ENCODE results near the gene TNFRSF14. TPM values are rescaled to one million over a fixed set of nuclear protein-coding genes. Genes with fewer than 3 reads are reported as not detected.

Gene TNFRSF14
- total and polyA plus RNA-seq, 2 donors (not counting 1 experiment from before 2014, with no cell fraction given), result 239 to 427 TPM

- TF ChIP-seq EZH2 (IDR thresholded peaks at IDR 0.05; ENCODE audit: borderline replicate concordance, insufficient read depth, low read depth, low read length, poor library complexity, severe bottlenecking) (no peak), CTCF (IDR thresholded peaks at IDR 0.05) (no peak)
- H3K27ac ChIP-seq (ENCODE audit: low read length in 2 of 2), result no peak overlapping the region
- no peak overlapping the region for H2AFZ ChIP-seq (ENCODE audit: insufficient read depth, low read depth, low read length, poor library complexity, severe bottlenecking)
- no peaks in the 10 kb centered on the region for H3K4me1 ChIP-seq (ENCODE audit: control insufficient read depth in 2 of 2, insufficient read depth in 2 of 2, low read length in 2 of 2)
- no peak overlapping the region for H3K4me3 ChIP-seq (ENCODE audit: control extremely low read depth in 1 of 5, extremely low read depth in 1 of 5, insufficient read depth in 1 of 5, low read depth in 2 of 5, low read length in 4 of 5)
- H3K4me3 Mint-ChIP-seq, result no peak overlapping the region
- intact Hi-C loops (cut with micrococcal nuclease), result no loop called here
- POLR2A ChIA-PET, result no interaction called here
- CTCF ChIA-PET, result interaction anchor here (0.6 kb wide), 1 partner anchor 819 kb away, joined by 4 read pairs; no protein-coding TSS in a partner anchor
- peaks cover 14% of the 10 kb centered on the region for H3K27me3 Mint-ChIP-seq
- no peaks in the 10 kb centered on the region for H3K4me1 Mint-ChIP-seq
- no peaks in the 10 kb centered on the region for H4K20me1 ChIP-seq (ENCODE audit: control insufficient read depth, insufficient read depth, low read length, poor library complexity, severe bottlenecking)
- no peaks in the 10 kb centered on the region for H3K36me3 ChIP-seq (replicated peaks in 1 of 2; ENCODE audit: control extremely low read depth in 1 of 2, control insufficient read depth in 1 of 2, extremely low read depth in 1 of 2, insufficient read depth in 2 of 2, low read length in 1 of 2)
- H3K9me3 ChIP-seq (ENCODE audit: control extremely low read depth in 1 of 3, control insufficient read depth in 2 of 3, insufficient read depth in 1 of 3, low read length in 2 of 3), result no peaks in the 10 kb centered on the region
- no peak overlapping the region for H3K27ac Mint-ChIP-seq
- H3K27me3 ChIP-seq (replicated peaks in 1 of 4; ENCODE audit: control extremely low read depth in 1 of 4, control insufficient read depth in 3 of 4, insufficient read depth in 4 of 4, low read length in 3 of 4), result peaks cover 0 to 7% (median 1%) of the 10 kb centered on the region in 4 experiments
- no peak for DNase-seq
- 93% methylated on average over 47 of the region's 48 CpGs for WGBS (ENCODE audit: insufficient coverage)
- H3K79me2 ChIP-seq (ENCODE audit: control insufficient read depth, insufficient read depth, low read length), result no peaks in the 10 kb centered on the region
- no peak for ATAC-seq (ENCODE audit: low read depth)
- no peak overlapping the region for H3K9ac ChIP-seq (ENCODE audit: low read length)
- peaks cover 4% of the 10 kb centered on the region for H3K9me3 Mint-ChIP-seq (ENCODE audit: insufficient read depth)
- H3K4me2 ChIP-seq (replicated peaks; ENCODE audit: low read depth, low read length, poor library complexity, severe bottlenecking), result no peak overlapping the region
Measured at GRCh38 chr1:2605509-2606395, 49.6 kb downstream of the TNFRSF14 start.

GRCh38 chr1:2606396-2606880 is 50.3 kb downstream of the TNFRSF14 start:
- no peaks in the 10 kb centered on the region for H3K9me3 ChIP-seq (ENCODE audit: control extremely low read depth in 1 of 3, control insufficient read depth in 2 of 3, insufficient read depth in 1 of 3, low read length in 2 of 3)
- ChIA-PET CTCF (interaction anchor here (0.6 kb wide), 1 partner anchor 819 kb away, joined by 4 read pairs; no protein-coding TSS in a partner anchor), POLR2A (no interaction called here)
- no peak overlapping the region for H3K4me3 ChIP-seq (ENCODE audit: control extremely low read depth in 1 of 5, extremely low read depth in 1 of 5, insufficient read depth in 1 of 5, low read depth in 2 of 5, low read length in 4 of 5)
- H3K27ac Mint-ChIP-seq, result no peak overlapping the region
- ATAC-seq (ENCODE audit: low read depth) (no peak), DNase-seq (no peak)
- H3K4me3 Mint-ChIP-seq, result no peak overlapping the region
- H4K20me1 ChIP-seq (ENCODE audit: control insufficient read depth, insufficient read depth, low read length, poor library complexity, severe bottlenecking), result no peaks in the 10 kb centered on the region
- WGBS (ENCODE audit: insufficient coverage), result 85% methylated on average over 9 of the region's 15 CpGs
- H3K79me2 ChIP-seq (ENCODE audit: control insufficient read depth, insufficient read depth, low read length), result no peaks in the 10 kb centered on the region
- H3K27ac ChIP-seq (ENCODE audit: low read length in 2 of 2), result no peak overlapping the region
- peaks cover 12% of the 10 kb centered on the region for H3K27me3 Mint-ChIP-seq
- no peaks in the 10 kb centered on the region for H3K36me3 ChIP-seq (replicated peaks in 1 of 2; ENCODE audit: control extremely low read depth in 1 of 2, control insufficient read depth in 1 of 2, extremely low read depth in 1 of 2, insufficient read depth in 2 of 2, low read length in 1 of 2)
- no peaks in the 10 kb centered on the region for H3K4me1 Mint-ChIP-seq
- H3K4me1 ChIP-seq (ENCODE audit: control insufficient read depth in 2 of 2, insufficient read depth in 2 of 2, low read length in 2 of 2), result no peaks in the 10 kb centered on the region
- intact Hi-C loops (cut with micrococcal nuclease), result no loop called here
- H3K9me3 Mint-ChIP-seq (ENCODE audit: insufficient read depth), result peaks cover 4% of the 10 kb centered on the region
- H2AFZ ChIP-seq (ENCODE audit: insufficient read depth, low read depth, low read length, poor library complexity, severe bottlenecking), result no peak overlapping the region
- no peak for TF ChIP-seq EZH2 (IDR thresholded peaks at IDR 0.05; ENCODE audit: borderline replicate concordance, insufficient read depth, low read depth, low read length, poor library complexity, severe bottlenecking)
- no peak for TF ChIP-seq CTCF (IDR thresholded peaks at IDR 0.05)
- no peak overlapping the region for H3K4me2 ChIP-seq (replicated peaks; ENCODE audit: low read depth, low read length, poor library complexity, severe bottlenecking)
- no peak overlapping the region for H3K9ac ChIP-seq (ENCODE audit: low read length)
- peaks cover 0 to 12% (median 0%) of the 10 kb centered on the region in 4 experiments for H3K27me3 ChIP-seq (replicated peaks in 1 of 4; ENCODE audit: control extremely low read depth in 1 of 4, control insufficient read depth in 3 of 4, insufficient read depth in 4 of 4, low read length in 3 of 4)

All from B cell (primary cell).